ENCODE results near the gene ZNF860. TPM values are rescaled to one million over a fixed set of nuclear protein-coding genes. Genes with fewer than 3 reads are reported as not detected.
A peak's percentile ranks its signal among the peaks of the same experiment; 100 is the strongest.

The ZNF860 gene
- polyA plus RNA-seq, 1 experiment: 0.63 TPM

GRCh38 chr3:31977736-31978135 lies 3.8 kb upstream of the ZNF860 start:
- H3K9me3 ChIP-seq (ENCODE audit: control insufficient read depth, insufficient read depth, low read length): no peaks in the 10 kb centered on the region; the same call in 1 of the 2 replicates
- H3K27me3 ChIP-seq (ENCODE audit: control insufficient read depth, insufficient read depth, low read length): no peaks in the 10 kb centered on the region
- H3K4me3 ChIP-seq (ENCODE audit: low read depth, low read length): no peak overlapping the region
- POLR2A ChIA-PET: no interaction called here
- CTCF ChIA-PET: no interaction called here
- DNase-seq (ENCODE audit: low read depth, low spot score): no peak
- TF ChIP-seq, protein P1, sequence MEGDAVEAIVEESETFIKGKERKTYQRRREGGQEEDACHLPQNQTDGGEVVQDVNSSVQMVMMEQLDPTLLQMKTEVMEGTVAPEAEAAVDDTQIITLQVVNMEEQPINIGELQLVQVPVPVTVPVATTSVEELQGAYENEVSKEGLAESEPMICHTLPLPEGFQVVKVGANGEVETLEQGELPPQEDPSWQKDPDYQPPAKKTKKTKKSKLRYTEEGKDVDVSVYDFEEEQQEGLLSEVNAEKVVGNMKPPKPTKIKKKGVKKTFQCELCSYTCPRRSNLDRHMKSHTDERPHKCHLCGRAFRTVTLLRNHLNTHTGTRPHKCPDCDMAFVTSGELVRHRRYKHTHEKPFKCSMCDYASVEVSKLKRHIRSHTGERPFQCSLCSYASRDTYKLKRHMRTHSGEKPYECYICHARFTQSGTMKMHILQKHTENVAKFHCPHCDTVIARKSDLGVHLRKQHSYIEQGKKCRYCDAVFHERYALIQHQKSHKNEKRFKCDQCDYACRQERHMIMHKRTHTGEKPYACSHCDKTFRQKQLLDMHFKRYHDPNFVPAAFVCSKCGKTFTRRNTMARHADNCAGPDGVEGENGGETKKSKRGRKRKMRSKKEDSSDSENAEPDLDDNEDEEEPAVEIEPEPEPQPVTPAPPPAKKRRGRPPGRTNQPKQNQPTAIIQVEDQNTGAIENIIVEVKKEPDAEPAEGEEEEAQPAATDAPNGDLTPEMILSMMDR (IDR thresholded peaks at IDR 0.05; ENCODE audit: low read depth, low read length): no peak
- H3K27ac ChIP-seq (ENCODE audit: low read depth, low read length): no peak overlapping the region

DNA sequence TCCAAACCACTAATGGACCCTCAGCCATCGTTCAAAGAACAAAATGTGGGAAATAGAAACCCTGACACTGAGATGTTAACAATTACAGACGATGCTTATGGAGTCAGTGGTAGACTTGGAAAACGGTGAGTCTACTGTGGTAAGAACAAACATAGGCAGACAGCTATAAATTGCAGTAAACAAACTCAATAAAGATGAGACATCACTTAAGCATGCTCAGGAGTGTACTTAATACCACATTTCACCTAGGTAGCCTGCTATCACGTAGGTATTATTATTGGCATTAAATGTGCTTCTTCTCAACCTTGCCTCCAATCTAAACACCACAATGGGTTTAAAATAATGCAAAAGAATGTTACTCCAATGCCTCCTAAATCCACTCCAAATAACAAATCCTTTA lies 3.0 kb upstream of the ZNF860 start:
- TF ChIP-seq, protein P1 (IDR thresholded peaks at IDR 0.05; ENCODE audit: low read depth, low read length): no peak
- Histone ChIP-seq H3K9me3 (ENCODE audit: control insufficient read depth, insufficient read depth, low read length) (no peaks in the 10 kb centered on the region; the same call in 1 of the 2 replicates), H3K27me3 (ENCODE audit: control insufficient read depth, insufficient read depth, low read length) (no peaks in the 10 kb centered on the region), H3K4me3 (ENCODE audit: low read depth, low read length) (no peak overlapping the region), H3K27ac (ENCODE audit: low read depth, low read length) (no peak overlapping the region)
- ChIA-PET CTCF (no interaction called here), POLR2A (no interaction called here)
- no peak for DNase-seq (ENCODE audit: low read depth, low spot score)

DNA sequence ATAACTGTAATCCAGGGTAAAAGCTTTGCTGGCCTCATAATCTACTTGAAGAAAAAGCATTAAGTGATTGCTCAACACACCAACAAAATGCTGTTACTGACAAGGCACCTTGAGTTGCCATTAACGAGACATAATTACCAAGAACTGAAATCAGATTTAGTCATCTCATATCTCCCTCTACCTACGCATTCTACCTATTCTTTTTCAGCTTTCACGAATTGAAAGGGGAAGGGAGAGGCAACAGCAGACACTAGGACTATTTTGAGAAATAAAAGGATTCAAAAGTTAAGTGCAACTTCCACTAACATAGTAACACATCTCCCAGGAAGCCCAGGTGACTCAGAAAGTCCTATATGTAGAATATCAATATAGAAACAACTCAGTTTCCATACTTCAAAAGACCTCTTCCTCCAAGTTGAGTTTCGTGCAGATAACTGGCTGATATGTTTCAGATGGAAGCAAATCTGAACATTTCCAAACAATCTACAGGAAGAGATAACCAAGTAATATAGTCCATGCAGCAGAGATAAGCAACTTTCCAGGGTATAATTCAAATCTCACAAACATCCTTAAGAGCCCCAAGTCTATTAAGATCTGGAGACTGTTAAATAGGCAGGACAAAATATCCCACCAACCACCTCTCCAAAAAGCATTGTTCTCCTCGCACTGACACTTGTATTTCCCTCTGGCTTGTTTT lies 2.4 kb upstream of the ZNF860 start:
- Histone ChIP-seq H3K9me3 (ENCODE audit: control insufficient read depth, insufficient read depth, low read length) (no peaks in the 10 kb centered on the region; the same call in 1 of the 2 replicates), H3K4me3 (ENCODE audit: low read depth, low read length) (no peak overlapping the region), H3K27ac (ENCODE audit: low read depth, low read length) (no peak overlapping the region), H3K27me3 (ENCODE audit: control insufficient read depth, insufficient read depth, low read length) (no peaks in the 10 kb centered on the region)
- CTCF ChIA-PET: no interaction called here
- POLR2A ChIA-PET: no interaction called here
- TF ChIP-seq, protein P1 (IDR thresholded peaks at IDR 0.05; ENCODE audit: low read depth, low read length): no peak
- no peak for DNase-seq (ENCODE audit: low read depth, low spot score)

DNA sequence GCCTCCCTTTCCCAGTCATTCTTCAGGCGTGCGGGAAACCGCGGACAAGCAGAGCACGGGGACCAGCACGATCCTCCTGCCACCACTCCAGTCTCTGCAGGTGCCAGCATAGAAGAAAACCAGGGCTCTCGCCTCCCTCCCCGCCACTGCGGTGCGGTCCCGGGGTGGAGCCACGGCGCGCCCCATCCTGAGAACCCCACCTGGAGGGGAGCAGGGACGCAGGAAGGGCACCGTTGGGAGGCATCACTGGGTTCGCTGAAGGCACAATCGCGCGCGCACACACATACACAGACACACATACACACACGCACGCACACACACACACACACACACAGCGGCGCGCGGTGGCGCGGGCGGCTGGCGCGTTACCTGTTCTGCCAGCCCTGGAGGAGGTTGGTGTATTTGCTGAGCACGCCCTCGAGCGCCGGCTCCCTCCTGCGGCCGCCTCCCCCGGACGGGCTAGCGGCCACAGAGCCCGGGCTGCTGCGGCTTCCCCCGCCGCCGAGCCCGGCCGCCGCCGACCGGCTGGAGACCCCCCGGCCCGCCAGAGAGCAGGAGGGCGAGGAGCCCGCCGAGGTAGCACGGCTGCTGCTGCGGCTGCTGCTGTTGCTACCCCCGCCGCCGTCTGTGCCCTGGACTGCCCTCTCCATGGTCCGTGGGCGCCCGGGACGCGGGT lies 882 bp upstream of the ZNF860 start:
- POLR2A ChIA-PET: no interaction called here
- CTCF ChIA-PET: no interaction called here
- H3K4me3 ChIP-seq (ENCODE audit: low read depth, low read length): peak overlapping the region; percentile 90
- H3K9me3 ChIP-seq (ENCODE audit: control insufficient read depth, insufficient read depth, low read length): no peaks in the 10 kb centered on the region; the same call in 1 of the 2 replicates
- TF ChIP-seq, protein P1 (IDR thresholded peaks at IDR 0.05; ENCODE audit: low read depth, low read length): no peak
- DNase-seq (ENCODE audit: low read depth, low spot score): no peak
- no peaks in the 10 kb centered on the region for H3K27me3 ChIP-seq (ENCODE audit: control insufficient read depth, insufficient read depth, low read length)
- peak overlapping the region; percentile 52 for H3K27ac ChIP-seq (ENCODE audit: low read depth, low read length)

DNA sequence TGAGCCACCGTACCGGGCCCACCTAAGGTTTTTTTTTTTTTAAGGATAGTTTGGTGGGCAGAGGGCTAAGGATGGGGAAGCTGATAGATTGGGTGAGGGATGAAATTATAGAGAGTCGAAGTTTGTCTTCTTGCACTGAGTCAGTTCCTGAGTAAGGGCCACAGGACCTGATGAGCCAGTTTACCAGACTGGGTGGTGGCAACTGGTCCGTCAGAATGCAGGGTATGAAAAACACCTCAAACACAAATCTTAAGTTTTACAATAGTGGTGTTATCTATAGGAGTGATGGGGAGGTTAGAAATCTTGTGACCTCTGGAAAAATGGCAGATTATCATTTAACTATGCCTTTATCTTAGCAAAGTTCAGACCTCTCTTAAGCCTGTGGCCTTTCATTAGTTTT lies 2.8 kb downstream of the ZNF860 start:
- Histone ChIP-seq H3K9me3 (ENCODE audit: control insufficient read depth, insufficient read depth, low read length) (peaks cover 10% of the 10 kb centered on the region), H3K27me3 (ENCODE audit: control insufficient read depth, insufficient read depth, low read length) (no peaks in the 10 kb centered on the region), H3K4me3 (ENCODE audit: low read depth, low read length) (no peak overlapping the region), H3K27ac (ENCODE audit: low read depth, low read length) (no peak overlapping the region)
- ChIA-PET CTCF (no interaction called here), POLR2A (no interaction called here)
- TF ChIP-seq, protein P1 (IDR thresholded peaks at IDR 0.05; ENCODE audit: low read depth, low read length): no peak
- no peak for DNase-seq (ENCODE audit: low read depth, low spot score)

All from AG04450 (cell line).